Frontal cortex (tissue), 4 donors: ENCODE results near the gene INPP5A. TPM values are rescaled to one million over a fixed set of nuclear protein-coding genes. Genes with fewer than 3 reads are reported as not detected.
"Not testable (repeated sequence)": the region's sequence is repeated elsewhere in the genome, so short reads cannot be mapped to it uniquely, and the experiment has no call there.

ENCODE experiments used
- DNase-seq, 2 donors: peaks; one replicate each; pipeline ENCODE4 v3.0.0; 2012; ENCODE audit warnings: low spot score in 2 of 2
- FAIRE-seq: peaks from 2 replicates; lab custom pipeline; 2012; peaks lifted over from hg19 to GRCh38; lab: Jason Lieb, UNC
- total RNA-seq: library from RNA; depleted of rRNA; stranded (reverse); fragments of >200 nt; gene quantifications from one replicate; pipeline ENCODE4 v1.2.3, GENCODE V29; 2014
- donor health status: control.
- donor health status: control.
- donor health status: control.

The INPP5A gene
- total RNA-seq, 1 donor from 2014 or later = 38.7 TPM

GRCh38 chr10:132735923-132736391, 198.4 kb downstream of the INPP5A start:
- peak; percentile 57 to 66 for DNase-seq
- no peak for FAIRE-seq

GRCh38 chr10:132737390-132738048, 199.9 kb downstream of the INPP5A start:
- no peak for FAIRE-seq
- no peak for DNase-seq

DNA sequence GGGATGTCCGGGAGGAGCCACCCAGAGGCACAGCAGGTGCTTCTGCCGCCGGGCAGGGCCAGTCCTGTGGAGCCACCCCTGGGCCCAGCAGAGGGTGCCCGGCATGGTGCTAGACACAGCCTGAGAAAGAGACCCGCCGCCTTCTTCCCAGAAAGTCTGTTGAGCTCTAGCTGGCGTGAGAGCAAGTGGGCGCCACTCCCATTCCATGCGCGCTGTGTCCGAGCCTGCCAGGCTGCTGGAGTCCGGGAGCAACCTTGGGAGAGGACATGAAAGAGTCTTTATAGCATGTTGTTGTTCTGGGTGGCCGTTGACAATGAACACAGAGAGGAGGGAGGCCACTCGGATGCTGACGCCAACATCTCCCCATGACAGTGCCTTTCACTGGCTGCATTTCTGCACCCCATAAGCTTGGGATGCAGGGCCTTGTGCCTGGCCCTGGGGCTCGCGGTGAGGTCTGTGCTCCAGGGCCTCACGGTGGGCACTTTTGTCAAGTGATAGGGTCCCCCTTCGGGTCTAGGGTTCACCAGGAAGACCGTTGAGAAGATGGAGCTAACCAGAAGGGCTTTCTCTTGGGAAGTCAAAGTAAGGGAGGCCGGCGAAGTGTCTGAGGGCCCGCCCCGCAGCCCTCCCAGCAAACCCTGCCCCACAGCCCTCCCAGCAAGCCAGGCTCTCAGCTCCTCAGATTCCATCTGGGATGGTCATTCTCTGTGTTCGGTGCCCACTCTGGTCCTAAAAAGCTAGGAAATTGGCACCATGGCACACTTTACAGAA, 201.1 kb downstream of the INPP5A start:
- peak in 1 of 2 donors; percentile 66 for DNase-seq
- FAIRE-seq = no peak

DNA sequence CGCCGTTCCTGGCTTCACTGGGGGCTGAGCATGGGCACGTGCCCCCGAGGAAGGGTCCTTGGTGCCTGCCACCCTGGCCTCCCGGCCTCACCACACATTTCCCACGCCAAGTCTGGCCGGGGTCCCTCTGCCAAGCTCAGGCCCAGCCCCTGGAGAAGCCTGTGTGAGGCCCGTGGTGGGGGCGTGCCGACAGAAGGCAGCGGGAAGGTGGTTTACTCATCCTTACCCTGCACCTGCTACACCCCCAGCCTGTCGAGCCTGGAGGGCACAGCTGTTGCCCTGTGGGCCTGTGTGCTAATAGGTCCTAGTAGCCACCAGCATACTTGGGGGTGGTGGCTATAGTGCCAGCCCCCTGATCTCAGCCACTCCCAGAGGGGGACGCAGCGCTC, 201.6 kb downstream of the INPP5A start:
- no peak for FAIRE-seq

DNA sequence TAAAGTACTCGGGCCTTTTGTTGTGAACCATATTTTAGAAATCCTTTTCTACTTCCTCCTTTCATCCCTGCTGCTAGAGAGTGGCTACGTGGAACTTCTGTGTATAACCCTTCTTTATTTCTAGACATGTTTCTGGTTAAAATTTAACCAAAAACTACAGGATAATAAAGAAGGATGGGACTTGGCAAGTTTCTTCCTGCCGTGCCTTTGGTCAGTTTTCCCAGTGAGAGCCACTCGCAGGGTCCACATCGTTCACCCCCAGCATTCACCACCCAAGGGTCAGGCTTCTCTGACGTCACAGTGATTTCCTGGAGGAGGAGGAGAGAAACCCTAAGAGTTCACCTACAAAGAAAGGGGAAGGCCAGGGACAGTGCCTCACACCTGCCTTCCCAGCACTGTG, 203.0 kb downstream of the INPP5A start:
- DNase-seq (no peak), FAIRE-seq (no peak)

More for the DNA sequence above, 201.6 kb downstream of the INPP5A start:
- DNase-seq = no peak

- FAIRE-seq = no peak
- DNase-seq = no peak
These were observed 204.7 kb downstream of the INPP5A start for GRCh38 chr10:132742167-132742836.

DNA sequence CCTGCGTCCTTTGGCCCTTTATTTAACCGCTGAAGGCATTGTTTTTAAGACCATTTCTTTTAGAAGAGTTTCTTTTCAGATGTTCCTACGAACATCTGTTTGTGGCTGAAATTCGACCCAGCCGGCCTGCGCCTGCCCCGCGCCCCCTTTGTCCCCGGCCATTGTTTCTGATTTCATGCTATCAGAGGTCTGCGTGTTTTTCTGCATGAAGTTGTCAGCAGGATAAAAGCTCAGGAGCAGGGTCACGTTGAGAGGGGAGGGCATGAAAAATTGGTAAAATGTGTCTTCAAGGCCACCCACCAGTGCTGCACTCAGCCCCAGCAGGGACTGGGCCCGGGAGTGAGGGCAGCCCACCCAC, 205.2 kb downstream of the INPP5A start:
- FAIRE-seq (no peak), DNase-seq (no peak)

- DNase-seq, FAIRE-seq: not testable (repeated sequence)
These were observed 205.8 kb downstream of the INPP5A start for GRCh38 chr10:132743196-132743924.

- FAIRE-seq (no peak), DNase-seq (no peak)
These were observed 206.4 kb downstream of the INPP5A start for GRCh38 chr10:132743925-132744490.

DNA sequence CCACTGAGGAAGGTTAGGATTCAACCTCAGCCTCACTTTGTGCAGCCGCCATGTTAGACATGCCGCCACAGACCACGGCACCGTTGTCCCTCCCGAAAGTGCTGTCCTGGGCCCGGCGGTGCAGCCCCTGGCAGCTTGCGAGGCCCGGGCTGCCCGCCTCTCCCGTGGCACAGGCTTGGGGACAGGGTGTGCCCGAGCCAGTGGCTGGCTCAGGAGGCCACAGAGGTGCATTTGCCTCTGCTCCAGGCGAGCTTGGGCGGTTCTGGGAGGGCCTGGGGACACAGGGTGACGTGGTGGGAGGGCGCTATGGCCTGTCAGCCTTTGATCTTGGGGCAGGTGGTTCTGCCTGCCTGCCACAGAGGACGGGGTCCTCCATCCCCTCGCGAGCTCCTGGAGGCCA, 207.3 kb downstream of the INPP5A start:
- DNase-seq (no peak), FAIRE-seq (no peak)

- FAIRE-seq = no peak
- no peak for DNase-seq
These were observed 207.9 kb downstream of the INPP5A start for GRCh38 chr10:132745511-132745910.

DNA sequence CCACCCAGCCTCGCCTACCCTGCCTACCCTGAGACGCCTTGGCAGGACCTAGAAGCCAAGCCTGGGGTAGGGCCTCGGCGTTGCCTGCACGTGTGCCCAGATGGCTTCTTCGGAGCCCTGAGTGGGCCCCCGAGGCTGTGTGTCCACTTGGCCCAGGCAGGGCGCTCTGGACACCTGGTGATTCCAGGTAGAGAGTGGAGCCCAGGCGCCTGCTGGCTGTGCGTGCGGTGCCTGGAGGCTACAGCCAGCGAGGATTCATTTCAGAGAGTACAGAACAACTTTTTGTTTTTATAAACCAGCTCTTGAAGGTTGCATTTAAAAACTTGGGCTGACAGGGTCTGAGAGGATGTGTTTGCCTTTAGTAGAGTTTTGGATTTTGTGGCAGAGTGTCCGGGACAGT, 208.4 kb downstream of the INPP5A start:
- DNase-seq = no peak
- no peak for FAIRE-seq

DNA sequence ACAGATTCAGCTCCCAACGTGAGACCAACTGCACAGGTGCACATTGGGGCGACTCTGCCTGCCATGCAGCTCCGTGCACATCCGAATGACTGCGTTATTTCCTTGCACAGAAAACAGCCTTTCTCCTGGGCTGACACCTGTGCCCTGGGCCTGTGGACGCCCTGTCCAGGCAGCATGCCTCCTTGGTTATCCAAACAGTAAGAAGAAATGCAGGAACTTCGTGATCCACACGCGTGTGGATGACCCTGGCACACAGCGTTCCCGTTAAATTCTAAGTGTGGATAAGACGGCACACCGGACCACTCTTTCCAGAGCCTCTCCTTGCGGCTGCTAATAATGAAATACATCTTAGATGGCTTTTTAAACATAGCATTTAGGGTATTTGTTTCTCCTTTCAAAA, 208.8 kb downstream of the INPP5A start:
- no peak for FAIRE-seq
- DNase-seq = no peak

GRCh38 chr10:132746801-132747625, 209.4 kb downstream of the INPP5A start:
- FAIRE-seq (no peak), DNase-seq (no peak)

GRCh38 chr10:132748135-132748534, 210.5 kb downstream of the INPP5A start:
- no peak for FAIRE-seq
- no peak for DNase-seq

DNA sequence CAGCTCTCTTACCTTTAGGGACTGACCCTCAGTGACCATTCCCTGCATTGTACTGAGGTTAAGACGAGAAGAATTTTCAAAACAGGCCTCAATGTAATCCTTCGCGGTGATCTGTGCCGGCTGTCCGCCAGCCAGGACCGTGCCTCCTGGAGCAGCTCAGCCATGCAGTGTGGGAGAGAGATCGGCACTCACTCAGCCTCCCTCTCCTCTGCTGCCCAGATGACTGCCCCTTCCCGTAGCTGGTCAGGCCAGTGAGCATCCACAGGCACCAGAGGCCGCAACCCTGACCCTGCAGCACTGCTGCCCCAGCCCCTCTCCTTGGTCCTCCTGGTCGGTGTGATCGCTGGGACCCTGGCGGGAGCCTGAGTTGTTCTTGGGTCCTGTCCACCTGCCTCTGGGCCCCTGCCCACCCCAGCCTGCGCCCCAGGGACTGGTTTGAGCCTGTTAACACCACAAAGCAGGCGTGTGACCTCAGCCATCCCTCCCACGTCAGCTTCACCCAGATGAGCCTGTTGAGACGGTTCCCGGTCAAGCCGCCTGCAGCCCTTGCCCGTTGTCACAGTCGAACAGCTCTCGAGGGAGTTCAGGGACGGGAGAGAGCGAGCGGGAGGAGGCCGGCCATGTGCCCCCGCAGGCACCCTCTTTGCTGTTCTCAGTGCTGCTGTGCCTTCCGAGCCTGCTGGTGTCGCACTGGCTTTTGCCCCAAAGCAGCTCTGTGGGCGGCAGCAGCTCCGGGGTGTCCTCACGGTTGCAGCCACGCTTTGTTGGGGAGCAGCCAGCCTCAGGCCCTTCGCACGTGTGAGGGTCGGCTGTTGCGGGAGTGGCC, 211.2 kb downstream of the INPP5A start:
- FAIRE-seq (no peak), DNase-seq (no peak)

- no peak for DNase-seq
- FAIRE-seq = no peak
These were observed 211.8 kb downstream of the INPP5A start for GRCh38 chr10:132749371-132749795.

- no peak for DNase-seq
- FAIRE-seq = no peak
These were observed 213.3 kb downstream of the INPP5A start for GRCh38 chr10:132750936-132751335.
